H9 (cell line): ENCODE results near the gene ARHGAP26. TPM values are rescaled to one million over a fixed set of nuclear protein-coding genes. Genes with fewer than 3 reads are reported as not detected.

Experiments
- DNase-seq: peaks from one replicate; pipeline ENCODE4 v3.0.0-alpha.2; 2017
- H2AFZ ChIP-seq: one replicate; pipeline ENCODE4 v1.6.1; 2013; ENCODE audit warnings: mild to moderate bottlenecking, low read length, control low read depth, moderate library complexity
- H2AK5ac ChIP-seq: 2 replicates; pipeline ENCODE4 v1.6.1; 2013; ENCODE audit warnings: low read length, control low read depth, mixed read lengths; ENCODE audit not compliant: insufficient read length
- H2BK120ac ChIP-seq: one replicate; pipeline ENCODE4 v1.6.1; 2013; ENCODE audit warnings: low read depth, mild to moderate bottlenecking, low read length, control low read depth, inconsistent platforms; ENCODE audit not compliant: poor library complexity, severe bottlenecking
- H2BK12ac ChIP-seq: 2 replicates; pipeline ENCODE4 v1.6.1; 2013; ENCODE audit warnings: low read length, control low read depth, mixed read lengths, low read depth; ENCODE audit not compliant: insufficient read length
- H2BK15ac ChIP-seq: 2 replicates; pipeline ENCODE4 v1.6.1; 2013; ENCODE audit warnings: low read depth, low read length, control low read depth
- H2BK20ac ChIP-seq: one replicate; pipeline ENCODE4 v1.6.1; 2013; ENCODE audit warnings: low read depth, mild to moderate bottlenecking, low read length, control low read depth, inconsistent platforms; ENCODE audit not compliant: poor library complexity, severe bottlenecking
- H2BK5ac ChIP-seq: 2 replicates; pipeline ENCODE4 v1.6.1; 2013; ENCODE audit warnings: low read length, control low read depth, mixed read lengths; ENCODE audit not compliant: insufficient read length
- H3K14ac ChIP-seq: 2 replicates; pipeline ENCODE4 v1.6.1; 2013; ENCODE audit warnings: low read length, control low read depth; ENCODE audit not compliant: insufficient read depth
- H3K18ac ChIP-seq: 2 replicates; pipeline ENCODE4 v1.6.1; 2013; ENCODE audit warnings: low read depth, mild to moderate bottlenecking, mixed read lengths, low read length, control low read depth; ENCODE audit not compliant: insufficient read length
- H3K23ac ChIP-seq: 2 replicates; pipeline ENCODE4 v1.6.1; 2013; ENCODE audit warnings: low read length, control low read depth, mixed read lengths, low read depth; ENCODE audit not compliant: insufficient read length
- H3K23me2 ChIP-seq: 2 replicates; pipeline ENCODE4 v1.6.1; 2013; ENCODE audit warnings: low read depth, mild to moderate bottlenecking, mixed read lengths, low read length, control low read depth; ENCODE audit not compliant: insufficient read length, poor library complexity, severe bottlenecking
- H3K27ac ChIP-seq: 2 replicates; pipeline ENCODE4 v1.5.1; 2013; ENCODE audit warnings: low read length, control low read depth, mixed read lengths, low read depth; ENCODE audit not compliant: insufficient read length
- H3K27me3 ChIP-seq: 2 replicates; pipeline ENCODE4 v1.6.1; 2013; ENCODE audit warnings: low read length, control low read depth, inconsistent platforms; ENCODE audit not compliant: insufficient read depth
- H3K4ac ChIP-seq: 2 replicates; pipeline ENCODE4 v1.6.1; 2013; ENCODE audit warnings: low read depth, mild to moderate bottlenecking, control low read depth, inconsistent platforms, low read length, moderate library complexity
- H3K4me1 ChIP-seq: 2 replicates; pipeline ENCODE4 v1.6.1; 2013; ENCODE audit warnings: low read length, control low read depth, inconsistent platforms; ENCODE audit not compliant: insufficient read depth
- H3K4me2 ChIP-seq: 2 replicates; pipeline ENCODE4 v1.6.1; 2013; ENCODE audit warnings: low read length, control low read depth, mixed read lengths; ENCODE audit not compliant: insufficient read length, insufficient read depth
- H3K56ac ChIP-seq: 2 replicates; pipeline ENCODE4 v1.6.1; 2013; ENCODE audit warnings: low read depth, mild to moderate bottlenecking, mixed read lengths, low read length, control low read depth; ENCODE audit not compliant: insufficient read length
- H3K79me1 ChIP-seq: 2 replicates; pipeline ENCODE4 v1.6.1; 2013; ENCODE audit warnings: low read depth, mild to moderate bottlenecking, moderate library complexity, low read length, control low read depth, inconsistent platforms; ENCODE audit not compliant: insufficient read depth, poor library complexity, severe bottlenecking
- H3K79me2 ChIP-seq: 2 replicates; pipeline ENCODE4 v1.6.1; 2013; ENCODE audit warnings: low read length, control low read depth, inconsistent platforms; ENCODE audit not compliant: insufficient read depth
- H3K9ac ChIP-seq: 2 replicates; pipeline ENCODE4 v1.6.1; 2013; ENCODE audit warnings: low read length, control low read depth, mixed read lengths; ENCODE audit not compliant: insufficient read length; ENCODE audit errors: extremely low read depth
- H3K9me3 ChIP-seq: one replicate; pipeline ENCODE4 v1.6.1; 2013; ENCODE audit warnings: low read depth, low read length, inconsistent platforms; ENCODE audit not compliant: control insufficient read depth
- H3T11ph ChIP-seq: one replicate; pipeline ENCODE4 v1.6.1; 2013; ENCODE audit warnings: mild to moderate bottlenecking, low read length, control low read depth, inconsistent platforms
- H4K20me1 ChIP-seq: one replicate; pipeline ENCODE4 v1.6.1; 2013; ENCODE audit not compliant: control insufficient read depth, insufficient read length, insufficient read depth
- H4K5ac ChIP-seq: 2 replicates; pipeline ENCODE4 v1.6.1; 2013; ENCODE audit warnings: low read depth, mild to moderate bottlenecking, mixed read lengths, low read length, control low read depth; ENCODE audit not compliant: insufficient read length
- H4K8ac ChIP-seq: replicated peaks from 2 replicates; pipeline ENCODE4 v1.6.1; 2013; ENCODE audit warnings: low read length, control low read depth, mixed read lengths, low read depth; ENCODE audit not compliant: insufficient read length
- H4K91ac ChIP-seq: 2 replicates; pipeline ENCODE4 v1.6.1; 2013; ENCODE audit warnings: low read depth, mild to moderate bottlenecking, moderate library complexity, mixed read lengths, low read length, control low read depth; ENCODE audit not compliant: insufficient read length
- H3K27ac Mint-ChIP-seq, 3 experiments: 2 replicates in 2 of 3; 3 replicates in 1 of 3; pipeline ENCODE4 v1.8.0; 2020 to 2021; ENCODE audit warnings: mixed read lengths in 3 of 3, mild to moderate bottlenecking in 1 of 3, moderate library complexity in 1 of 3
- H3K27me3 Mint-ChIP-seq: 2 replicates; pipeline ENCODE4 v1.8.0; 2021; ENCODE audit warnings: low read depth, mild to moderate bottlenecking, moderate library complexity, mixed read lengths
- H3K36me3 Mint-ChIP-seq, 3 experiments: 2 replicates in 2 of 3; 3 replicates in 1 of 3; pipeline ENCODE4 v1.8.0; 2020 to 2021; ENCODE audit warnings: low read depth in 3 of 3, mixed read lengths in 3 of 3; ENCODE audit not compliant: insufficient read depth in 1 of 3
- H3K4me1 Mint-ChIP-seq, 2 experiments: 2 replicates each; pipeline ENCODE4 v1.8.0; 2020; ENCODE audit warnings: mixed read lengths in 2 of 2
- H3K4me3 Mint-ChIP-seq, 2 experiments: 2 replicates in 1 of 2; 3 replicates in 1 of 2; pipeline ENCODE4 v1.8.0; 2020 to 2021; ENCODE audit warnings: mild to moderate bottlenecking in 2 of 2, mixed read lengths in 2 of 2, moderate library complexity in 1 of 2
- H3K9me3 Mint-ChIP-seq, 2 experiments: 2 replicates in 1 of 2; 3 replicates in 1 of 2; pipeline ENCODE4 v1.8.0; 2020; ENCODE audit warnings: mild to moderate bottlenecking in 2 of 2, mixed read lengths in 2 of 2, moderate library complexity in 1 of 2
- WGBS: extraction: QIAGEN DNeasy Blood & Tissue Kit; methylation state at CpG from one replicate; pipeline ENCODE4 v1.1.7; 2013; ENCODE audit warnings: missing lambda C conversion rate, low lambda C conversion rate, mixed read lengths; ENCODE audit not compliant: insufficient read length; ENCODE audit errors: extremely low coverage; 5-methylcytosine and 5-hydroxymethylcytosine counted together
- total RNA-seq: library from RNA; stranded (reverse); gene quantifications from 2 replicates; pipeline ENCODE4 v1.2.1, GENCODE V29; 2021
- TF ChIP-seq, protein P1 (sequence below): fragments of 200-600 bp; sonication (generic); conservative IDR thresholded peaks from 3 replicates; pipeline ENCODE4 v1.8.0; 2021; ENCODE audit warnings: antibody characterized with exemption, mild to moderate bottlenecking

The ARHGAP26 gene
- total RNA-seq, 1 experiment from 2014 or later: 13.8 TPM

DNA sequence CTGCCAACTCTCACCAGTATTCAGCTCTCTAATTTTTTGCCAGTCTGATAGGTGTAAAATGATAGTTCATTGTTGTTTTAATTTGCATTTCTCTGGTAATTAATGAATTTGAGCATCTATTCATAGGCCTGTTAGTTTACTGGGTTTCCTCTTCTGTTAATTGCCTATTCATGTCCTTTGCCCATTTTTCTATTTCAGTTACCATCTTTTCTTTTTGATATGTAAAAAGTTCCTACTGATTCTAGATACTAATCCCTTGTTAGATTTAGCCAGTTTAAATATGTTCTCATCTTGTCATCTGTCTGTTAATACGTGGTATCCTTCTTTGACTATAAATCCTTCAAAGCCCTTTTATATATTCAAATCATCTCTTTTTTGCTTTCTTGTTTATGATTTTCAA lies 247.8 kb downstream of the ARHGAP26 start:
- H3K4me2 ChIP-seq: no peak overlapping the region
- no peak overlapping the region for H3K4ac ChIP-seq
- H4K91ac ChIP-seq: no peak overlapping the region
- H3K23ac ChIP-seq: no peak overlapping the region
- H3T11ph ChIP-seq: no peak overlapping the region
- H2BK20ac ChIP-seq: no peak overlapping the region
- peaks cover 7 to 9% of the 10 kb centered on the region in 2 experiments; a peak in 3 of 5 replicates for H3K9me3 Mint-ChIP-seq
- no peak for DNase-seq
- no peak overlapping the region for H3K27ac Mint-ChIP-seq
- peaks cover 4% of the 10 kb centered on the region for H3K4me1 ChIP-seq
- H2BK12ac ChIP-seq: no peak overlapping the region
- H2AK5ac ChIP-seq: no peak overlapping the region
- peaks cover 2 to 20% (median 14%) of the 10 kb centered on the region in 3 experiments for H3K36me3 Mint-ChIP-seq
- TF ChIP-seq, protein P1, sequence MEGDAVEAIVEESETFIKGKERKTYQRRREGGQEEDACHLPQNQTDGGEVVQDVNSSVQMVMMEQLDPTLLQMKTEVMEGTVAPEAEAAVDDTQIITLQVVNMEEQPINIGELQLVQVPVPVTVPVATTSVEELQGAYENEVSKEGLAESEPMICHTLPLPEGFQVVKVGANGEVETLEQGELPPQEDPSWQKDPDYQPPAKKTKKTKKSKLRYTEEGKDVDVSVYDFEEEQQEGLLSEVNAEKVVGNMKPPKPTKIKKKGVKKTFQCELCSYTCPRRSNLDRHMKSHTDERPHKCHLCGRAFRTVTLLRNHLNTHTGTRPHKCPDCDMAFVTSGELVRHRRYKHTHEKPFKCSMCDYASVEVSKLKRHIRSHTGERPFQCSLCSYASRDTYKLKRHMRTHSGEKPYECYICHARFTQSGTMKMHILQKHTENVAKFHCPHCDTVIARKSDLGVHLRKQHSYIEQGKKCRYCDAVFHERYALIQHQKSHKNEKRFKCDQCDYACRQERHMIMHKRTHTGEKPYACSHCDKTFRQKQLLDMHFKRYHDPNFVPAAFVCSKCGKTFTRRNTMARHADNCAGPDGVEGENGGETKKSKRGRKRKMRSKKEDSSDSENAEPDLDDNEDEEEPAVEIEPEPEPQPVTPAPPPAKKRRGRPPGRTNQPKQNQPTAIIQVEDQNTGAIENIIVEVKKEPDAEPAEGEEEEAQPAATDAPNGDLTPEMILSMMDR: no peak
- H2AFZ ChIP-seq: no peak overlapping the region
- H2BK120ac ChIP-seq: no peak overlapping the region
- H3K56ac ChIP-seq: no peak overlapping the region
- no peak overlapping the region for H3K27ac ChIP-seq
- H3K18ac ChIP-seq: no peak overlapping the region
- no peak overlapping the region for H3K9ac ChIP-seq
- H3K27me3 Mint-ChIP-seq: no peaks in the 10 kb centered on the region
- H3K79me1 ChIP-seq: no peaks in the 10 kb centered on the region
- no peak overlapping the region for H4K5ac ChIP-seq
- H3K27me3 ChIP-seq: no peaks in the 10 kb centered on the region
- no peak overlapping the region for H2BK15ac ChIP-seq
- H3K4me1 Mint-ChIP-seq: peaks cover 50 to 63% of the 10 kb centered on the region in 2 experiments
- H4K8ac ChIP-seq: no peak overlapping the region
- H3K14ac ChIP-seq: no peak overlapping the region
- no CpG with 5 or more reads among the region's 1 CpG for WGBS
- H4K20me1 ChIP-seq: no peaks in the 10 kb centered on the region
- H3K23me2 ChIP-seq: no peaks in the 10 kb centered on the region
- H3K4me3 Mint-ChIP-seq: no peak overlapping the region
- H3K79me2 ChIP-seq: no peaks in the 10 kb centered on the region
- no peak overlapping the region for H2BK5ac ChIP-seq
- H3K9me3 ChIP-seq: no peaks in the 10 kb centered on the region
